ENCODE measurements around the gene DLST.

The DLST gene

DNA sequence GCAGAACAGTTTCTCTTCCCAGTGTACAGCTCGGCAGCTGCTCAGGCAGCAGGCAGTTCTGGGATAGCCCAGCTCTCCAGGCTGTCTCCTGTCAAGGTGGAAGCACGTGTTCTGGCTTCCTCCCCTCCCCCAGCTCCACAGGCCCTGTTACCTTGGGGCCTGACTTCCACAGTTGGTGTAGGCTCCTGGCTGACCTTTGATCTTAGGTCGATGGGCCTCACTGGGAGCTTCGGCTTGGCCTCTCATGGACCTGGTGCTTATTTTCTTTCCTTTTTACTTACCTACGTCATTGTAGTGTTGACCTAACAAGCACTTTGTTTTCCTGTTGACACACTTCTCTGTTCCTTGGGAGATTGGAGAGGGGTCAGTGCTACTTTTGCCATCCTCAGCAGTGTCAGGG is 17.0 kb downstream of the DLST start:
- no peak for DNase-seq

DNA sequence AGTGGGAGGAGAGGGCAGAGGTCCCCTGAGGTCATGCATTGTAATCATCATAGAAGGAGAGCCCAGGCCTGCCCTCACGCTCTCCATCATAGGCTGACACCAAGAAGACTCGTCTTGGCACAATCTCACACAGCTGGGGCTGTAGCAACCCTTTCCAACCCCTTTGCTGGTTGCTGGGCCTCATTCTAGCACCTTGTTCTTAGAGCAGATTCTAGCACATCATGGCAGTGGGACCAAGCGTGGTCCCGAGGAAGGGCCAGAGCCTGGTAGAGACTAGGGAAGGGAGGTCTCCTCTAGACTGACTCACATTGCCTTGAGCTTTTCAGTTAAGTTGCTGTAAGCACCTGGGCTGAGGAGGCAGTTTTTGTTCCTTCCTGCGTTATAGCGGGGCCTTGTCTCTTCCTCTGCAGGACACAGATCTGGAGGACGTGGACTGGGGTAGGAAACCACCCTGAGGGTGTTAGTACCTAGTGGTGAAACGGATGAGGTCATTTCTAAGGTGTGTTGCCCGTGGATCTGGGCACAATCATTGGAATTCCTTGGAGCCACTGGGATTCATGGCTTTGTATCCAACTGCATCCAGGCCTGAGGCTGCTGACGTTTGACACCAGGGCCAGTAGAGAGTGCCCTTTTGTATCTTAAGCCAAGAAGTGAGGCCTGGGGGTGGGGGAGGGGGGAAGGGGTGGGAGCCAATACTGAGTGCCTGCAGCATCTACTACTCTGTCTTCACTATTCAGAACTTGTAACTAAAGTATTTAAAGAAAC is 21.4 kb downstream of the DLST start:
- no peak for DNase-seq

DNA sequence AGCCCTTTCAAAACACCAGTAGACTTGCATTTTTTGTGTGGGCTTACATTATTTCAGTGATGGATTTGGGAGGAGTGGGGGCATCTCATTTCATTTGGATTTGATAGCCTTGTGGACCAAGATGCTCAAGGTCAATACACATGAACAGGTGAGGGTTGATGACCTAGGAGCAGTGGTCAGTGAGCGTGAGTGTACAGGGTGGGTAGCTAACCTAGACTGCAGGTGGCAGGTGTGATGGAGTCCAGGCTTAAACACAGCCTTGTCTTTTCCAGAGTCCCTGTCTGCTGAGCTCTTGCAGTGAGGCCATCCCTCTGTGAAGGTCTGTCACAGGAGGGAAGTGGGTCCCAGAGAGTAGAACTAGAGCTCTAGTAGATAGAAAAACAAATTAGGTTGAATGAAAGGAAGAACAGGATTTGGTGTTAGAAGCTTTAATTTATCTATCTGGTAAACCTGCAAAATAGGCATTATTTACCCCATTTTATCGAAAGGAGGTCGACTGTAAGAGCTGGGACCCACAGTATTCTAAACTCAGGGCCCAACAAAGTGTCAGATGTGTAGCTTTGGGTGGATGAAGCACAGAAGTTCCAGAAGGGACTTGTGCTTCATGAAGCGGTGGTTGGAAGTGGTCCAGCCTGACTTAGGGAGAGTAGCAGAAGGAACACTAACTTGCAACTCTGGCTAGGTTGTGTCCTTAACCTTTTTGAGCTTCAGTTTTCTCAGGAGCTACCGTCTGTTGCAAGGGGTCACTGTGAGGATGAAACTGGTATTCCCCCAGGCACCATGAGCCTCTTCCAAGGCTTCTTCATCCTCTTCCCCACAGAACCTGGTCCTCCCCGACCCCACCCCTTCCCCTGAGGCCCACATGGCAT is 23.2 kb downstream of the DLST start:
- DNase-seq, result no peak

DNA sequence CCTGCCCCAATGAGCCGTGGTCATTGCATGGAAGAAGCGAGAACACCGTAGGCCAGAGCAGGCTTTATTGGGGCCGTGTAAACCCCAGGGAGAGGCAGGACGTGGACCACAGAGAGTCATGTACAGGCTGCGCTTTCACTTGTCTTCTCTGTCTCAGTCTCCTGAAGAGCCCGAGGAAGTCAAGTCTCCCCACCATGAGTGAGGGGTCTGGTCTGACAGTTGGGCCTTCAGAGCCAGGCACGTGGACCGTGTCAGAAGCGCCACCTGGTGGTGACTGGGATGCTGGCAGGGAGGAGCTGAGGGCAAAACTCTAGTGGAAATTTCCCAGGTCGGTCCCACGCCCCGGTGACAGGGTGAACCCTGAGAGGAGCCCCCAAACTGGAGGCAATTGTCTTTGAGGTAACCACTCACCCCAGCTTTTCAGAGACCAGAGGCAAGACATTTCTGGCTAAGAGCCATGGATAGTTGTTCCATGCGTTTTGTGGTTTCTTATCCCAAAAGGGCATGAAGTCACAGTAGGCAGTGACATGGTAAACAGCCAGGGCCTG is 24.0 kb downstream of the DLST start:
- DNase-seq, result peak; percentile 65

DNA sequence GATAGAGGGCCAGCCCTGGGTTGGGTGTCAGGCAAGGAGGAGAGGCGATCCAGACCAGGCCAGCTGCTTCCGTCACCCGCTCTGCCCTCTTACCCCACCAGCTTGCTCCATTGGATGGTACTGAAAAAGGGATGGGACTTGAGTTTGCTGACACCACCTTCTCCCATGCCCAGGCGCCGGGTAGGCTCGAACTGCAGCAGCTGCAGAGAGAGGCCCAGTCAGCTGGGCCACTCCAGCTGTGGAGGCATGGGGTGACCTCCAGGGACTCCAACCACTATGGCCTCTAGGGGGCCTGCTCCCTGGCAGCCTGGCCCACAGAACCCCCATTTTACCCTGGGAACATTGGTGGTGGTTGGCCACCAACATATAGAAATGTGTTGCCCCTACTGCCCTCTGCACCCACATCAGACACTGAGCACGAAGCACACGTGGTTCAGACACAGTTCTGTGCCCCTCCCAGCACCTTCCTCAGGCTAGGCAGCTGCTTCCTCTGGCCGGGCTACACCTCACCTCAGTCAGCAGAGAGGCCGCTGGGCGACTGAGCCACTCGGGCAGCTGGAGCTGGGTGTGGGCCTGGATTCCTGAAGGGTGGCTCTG is 25.3 kb downstream of the DLST start:
- DNase-seq, result no peak

DNA sequence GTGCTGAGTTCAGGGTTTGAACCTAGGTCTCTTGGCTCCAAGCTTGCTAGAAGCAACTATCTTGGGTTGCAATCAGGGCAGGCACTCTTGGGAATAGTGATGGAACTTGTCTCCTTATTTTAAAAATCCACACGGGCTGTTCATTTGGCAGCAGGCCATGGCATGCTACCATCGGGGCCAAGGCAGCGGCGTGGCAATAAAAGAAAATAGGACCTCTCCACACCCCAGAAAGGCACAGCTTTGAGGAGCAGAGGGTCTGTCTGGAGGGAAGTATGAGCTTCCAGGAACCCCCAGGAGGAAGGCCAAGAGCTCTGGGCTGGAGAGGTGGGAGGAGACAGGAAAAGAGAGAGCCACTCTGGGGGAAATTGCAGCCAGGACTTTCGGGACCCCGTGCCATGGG is 26.0 kb downstream of the DLST start:
- no peak for DNase-seq

DNA sequence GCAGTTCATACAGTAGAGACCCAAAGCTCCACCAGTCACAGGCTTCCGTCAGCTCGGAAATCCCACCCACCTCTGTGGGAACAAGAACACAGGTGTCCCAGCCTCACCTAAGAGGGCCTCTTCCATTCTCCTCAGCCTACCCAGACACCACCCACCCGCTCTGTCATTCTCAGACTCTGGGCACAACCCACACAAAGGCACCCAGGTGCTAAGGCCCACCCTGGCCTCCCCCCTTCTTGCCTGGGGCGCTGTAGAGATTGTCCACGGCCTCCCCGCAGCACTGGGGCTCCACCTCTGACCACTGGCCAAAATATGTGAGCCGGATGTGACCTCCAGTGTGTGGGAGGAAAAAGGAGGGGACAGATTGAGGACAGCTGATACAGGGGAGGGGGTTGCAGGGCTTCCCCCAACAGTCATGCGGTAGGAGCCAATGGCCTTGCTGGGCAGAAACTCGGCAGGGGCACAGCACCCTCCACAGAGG is 27.2 kb downstream of the DLST start:
- no peak for DNase-seq

DNA sequence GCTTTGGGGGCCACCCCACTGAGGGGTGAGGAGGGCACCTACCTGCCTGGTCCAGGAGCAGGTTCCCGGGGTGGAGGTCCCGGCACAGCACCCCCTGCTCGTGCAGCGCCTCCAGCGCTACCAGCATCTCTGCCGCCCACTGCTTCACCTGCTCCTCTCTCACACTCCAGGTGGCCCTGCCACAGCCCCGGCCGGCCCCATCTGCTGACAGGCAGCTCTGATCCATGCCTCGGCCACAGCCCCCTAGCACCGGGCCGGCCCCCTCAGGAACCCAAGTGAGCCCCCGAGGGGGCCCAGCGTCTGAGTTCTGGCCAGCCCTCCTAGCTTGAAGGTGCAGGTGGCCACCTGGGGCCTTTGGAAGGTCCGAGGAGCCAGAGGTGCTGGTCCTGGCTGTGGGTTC is 27.8 kb downstream of the DLST start:
- DNase-seq, result no peak

DNA sequence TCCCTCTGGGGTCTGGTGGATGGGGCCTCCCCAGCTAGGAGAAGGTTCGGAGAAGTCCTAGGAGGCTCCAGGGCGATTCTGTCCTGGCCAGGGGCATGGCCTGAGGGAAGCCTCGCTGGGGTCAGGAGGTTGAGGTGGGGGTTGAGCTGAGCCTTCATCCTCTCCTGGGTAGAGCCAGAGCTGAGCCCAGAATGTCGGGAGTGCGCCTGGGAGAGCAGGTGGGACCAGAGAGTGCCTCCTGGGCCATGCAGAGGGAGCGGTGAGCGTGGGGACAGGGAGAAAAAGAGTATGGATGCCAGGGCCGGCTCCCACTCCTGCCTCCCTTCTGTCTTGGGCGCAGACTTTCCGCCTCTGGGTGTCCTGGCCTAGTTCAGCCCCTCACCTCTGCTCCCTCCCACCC is 28.2 kb downstream of the DLST start:
- no peak for DNase-seq

DNA sequence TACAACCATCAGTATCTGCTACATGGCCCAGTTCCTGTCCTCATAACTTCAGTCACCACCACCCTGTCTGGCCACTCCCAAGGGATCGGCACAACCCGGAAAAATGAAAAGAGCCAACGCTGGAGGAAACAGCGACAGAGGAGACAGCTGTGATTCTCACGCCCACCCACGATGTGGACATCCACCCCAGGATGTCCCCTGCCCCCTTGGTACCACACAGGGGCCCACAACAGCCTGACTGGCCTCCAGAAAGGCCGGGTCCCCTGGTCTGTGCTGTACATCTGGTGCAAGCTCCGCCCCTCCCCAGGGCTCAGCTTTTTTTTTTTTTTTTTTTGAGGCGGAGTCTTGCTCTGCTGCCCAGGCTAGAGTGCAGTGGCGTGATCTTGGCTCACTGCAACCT is 28.8 kb downstream of the DLST start:
- no peak for DNase-seq

DNA sequence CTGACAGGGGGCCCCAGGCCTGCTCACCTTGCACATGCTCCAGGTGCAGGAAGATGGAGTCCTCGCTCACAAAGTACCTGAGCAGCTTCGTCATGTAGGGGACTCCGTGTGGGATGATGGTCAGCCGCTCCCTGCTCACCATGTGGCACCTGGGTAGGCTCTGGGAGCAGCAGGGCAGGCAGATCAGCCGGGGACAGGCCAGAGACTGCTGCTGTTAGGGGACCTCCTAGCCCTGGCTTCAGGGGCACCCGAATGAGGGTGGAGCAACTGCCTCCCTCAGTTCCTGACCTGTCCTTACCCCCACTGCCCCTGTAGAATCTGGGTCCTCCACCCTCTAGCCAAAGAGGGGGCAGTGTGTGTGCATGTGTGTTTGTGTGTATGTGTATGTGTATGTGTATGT is 29.5 kb downstream of the DLST start:
- DNase-seq, result no peak

DNA sequence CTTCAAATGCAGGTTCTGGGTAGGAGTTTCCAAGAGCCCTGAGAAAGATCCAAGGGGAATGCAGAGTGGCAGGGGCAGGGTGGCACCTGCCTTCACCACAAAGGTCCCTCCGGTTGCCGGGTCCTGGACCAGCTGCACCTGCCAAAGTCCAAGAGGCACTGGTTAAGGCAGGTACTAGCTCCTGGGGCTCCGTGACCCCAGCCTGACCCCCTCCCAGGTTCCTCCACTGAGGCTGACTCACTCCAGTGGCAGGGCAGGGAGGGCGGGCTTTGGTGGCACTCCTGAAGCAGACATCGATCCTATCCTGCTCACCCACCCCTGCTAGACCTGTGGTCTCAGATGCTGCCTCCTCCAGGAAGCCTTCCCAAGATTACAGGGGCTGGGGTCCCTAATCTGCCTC is 30.0 kb downstream of the DLST start:
- no peak for DNase-seq

DNA sequence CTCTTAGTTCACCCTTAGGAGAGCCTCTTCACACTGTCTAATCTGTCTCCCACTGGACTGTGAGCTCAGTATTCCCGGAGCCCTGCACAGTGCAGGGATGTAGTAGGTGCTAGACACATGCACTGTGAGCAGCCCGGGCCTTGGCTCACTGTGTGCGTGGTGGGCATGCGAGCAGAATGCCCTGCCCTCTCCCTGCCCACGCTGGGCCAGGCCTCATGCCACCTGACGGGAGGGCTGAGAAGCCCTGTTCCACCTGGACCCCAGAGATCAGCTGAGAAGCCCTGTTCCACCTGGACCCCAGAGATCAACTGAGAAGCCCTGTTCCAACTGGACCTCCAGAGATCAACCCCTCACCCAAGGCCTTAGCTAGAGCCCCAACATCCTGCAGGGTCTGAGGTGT is 30.4 kb downstream of the DLST start:
- DNase-seq, result no peak

DNA sequence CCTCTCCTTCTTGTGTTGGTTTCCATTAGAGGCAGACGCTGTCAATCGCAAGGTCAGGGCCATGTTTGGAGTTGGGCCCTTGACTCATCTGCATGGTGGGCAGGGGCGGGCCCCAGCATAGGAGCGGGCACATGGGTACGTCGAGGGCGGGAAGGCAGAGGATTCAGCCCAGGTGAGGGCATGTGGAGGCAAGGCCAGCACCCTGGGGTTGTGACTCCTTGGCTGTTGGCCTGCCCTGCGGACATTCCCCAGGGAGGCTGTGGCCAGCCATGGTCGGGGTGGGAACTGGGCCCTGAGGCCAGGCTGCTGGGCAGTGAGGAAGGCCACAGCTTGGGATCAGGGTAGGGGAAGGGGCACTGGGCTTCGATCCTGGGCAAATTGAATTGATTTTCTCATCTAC is 31.1 kb downstream of the DLST start:
- DNase-seq, result no peak

DNA sequence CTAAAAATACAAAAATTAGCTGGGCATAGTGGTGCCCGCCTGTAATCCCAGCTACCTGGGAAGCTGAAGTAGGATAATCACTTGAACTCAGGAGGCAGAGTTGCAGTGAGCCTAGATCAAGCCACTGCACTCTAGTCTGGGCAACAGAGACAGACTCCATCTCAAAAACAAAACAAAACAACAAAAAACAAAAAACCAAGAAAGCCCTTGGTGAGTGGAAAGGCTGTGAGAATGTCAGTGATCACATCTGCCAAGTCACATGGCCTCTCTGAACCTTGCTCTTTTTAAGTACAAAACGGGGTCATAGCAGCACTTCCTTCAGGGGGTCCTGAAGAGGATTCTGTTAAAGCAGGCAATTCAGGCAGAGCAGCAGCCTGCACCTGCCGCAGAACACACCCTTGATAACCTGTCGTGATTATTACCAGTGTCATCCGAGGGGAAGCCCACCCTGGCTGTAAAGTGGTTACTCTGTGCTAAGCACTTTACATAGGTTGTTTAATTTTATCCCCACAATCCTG is 31.7 kb downstream of the DLST start:
- DNase-seq, result no peak

DNA sequence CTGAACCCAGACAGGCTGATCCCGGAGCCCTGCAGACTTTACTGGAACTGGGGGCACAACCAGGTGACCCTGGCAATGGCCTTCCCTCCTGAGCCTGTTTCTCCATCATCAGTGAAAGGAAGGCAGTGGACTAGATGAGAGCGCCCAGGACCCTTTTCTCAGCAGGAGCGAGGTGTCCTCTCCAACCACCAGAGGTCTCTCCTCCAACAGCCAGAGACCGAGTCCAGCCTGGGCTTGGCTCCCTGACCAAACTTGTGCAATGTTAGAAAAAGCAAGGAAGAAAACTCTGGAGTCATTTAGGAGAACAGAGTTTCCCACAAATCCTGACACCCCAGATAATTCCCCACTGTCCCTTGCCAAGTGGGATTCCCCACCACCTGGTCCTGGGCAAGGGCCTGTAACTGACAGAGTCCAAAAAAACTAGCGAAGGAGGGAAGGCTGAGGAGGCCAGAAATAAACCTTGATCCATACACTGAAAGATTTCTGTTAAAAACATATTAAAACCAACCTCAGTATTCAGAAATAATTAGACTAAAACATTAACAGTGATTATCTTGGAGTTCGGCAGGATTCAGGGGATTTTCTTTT is 32.4 kb downstream of the DLST start:
- DNase-seq, result no peak

DNA sequence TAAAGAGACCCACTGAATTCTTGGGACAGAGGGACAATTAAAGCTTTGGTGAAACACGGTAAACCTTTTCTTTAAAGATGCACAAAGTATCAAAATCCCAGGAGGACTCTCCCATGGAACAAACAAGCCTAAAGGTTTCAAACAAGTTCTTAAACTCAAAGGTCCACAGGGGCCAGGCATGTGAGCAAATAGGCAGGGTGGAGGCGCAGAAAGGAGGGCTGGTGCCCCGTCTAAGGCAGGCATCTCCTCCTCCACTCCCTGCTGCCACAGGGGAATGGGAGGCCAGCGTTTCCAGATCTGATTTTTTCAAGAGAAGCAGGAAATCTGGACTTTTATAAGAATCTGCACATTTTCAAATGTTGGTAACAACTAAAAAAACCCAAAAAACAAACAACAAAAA is 33.7 kb downstream of the DLST start:
- no peak for DNase-seq

DNA sequence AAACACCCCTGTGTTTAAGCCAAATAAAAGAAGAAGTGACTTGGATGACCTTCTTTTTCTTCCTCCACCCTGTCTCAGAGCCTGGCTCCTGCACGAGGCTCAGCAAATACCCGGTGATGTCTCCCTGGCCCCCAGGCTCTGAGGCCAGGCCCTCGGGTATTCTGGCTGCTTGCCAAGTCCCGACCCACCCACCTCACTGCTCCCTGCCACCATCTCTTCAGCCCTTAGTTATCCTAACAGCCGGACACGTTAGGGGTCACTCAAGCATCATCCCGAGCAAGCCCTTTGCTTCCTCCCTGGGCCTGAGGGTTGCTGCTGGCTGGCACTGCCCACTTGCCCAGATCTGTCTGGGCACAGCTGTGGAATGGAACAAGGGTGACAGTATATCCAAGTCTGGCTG is 34.1 kb downstream of the DLST start:
- no peak for DNase-seq

DNA sequence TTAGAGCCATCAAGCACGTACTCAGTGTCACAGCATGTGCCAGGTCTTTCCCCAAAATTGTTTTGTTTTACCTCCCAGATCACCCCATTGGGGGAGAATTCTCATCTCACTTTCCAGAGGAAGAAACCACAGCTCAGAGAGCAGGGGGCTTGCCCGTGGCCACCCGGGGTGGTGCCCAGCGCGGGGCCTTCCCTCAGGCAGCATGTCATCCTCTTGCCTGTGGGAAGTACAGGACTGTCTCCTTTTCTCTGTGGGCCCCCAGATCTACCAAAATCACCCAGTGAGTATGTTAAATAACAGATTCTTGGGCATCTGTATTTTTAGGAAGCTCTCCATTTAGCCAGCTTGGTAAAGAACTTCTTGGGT is 35.4 kb downstream of the DLST start:
- no peak for DNase-seq

DNA sequence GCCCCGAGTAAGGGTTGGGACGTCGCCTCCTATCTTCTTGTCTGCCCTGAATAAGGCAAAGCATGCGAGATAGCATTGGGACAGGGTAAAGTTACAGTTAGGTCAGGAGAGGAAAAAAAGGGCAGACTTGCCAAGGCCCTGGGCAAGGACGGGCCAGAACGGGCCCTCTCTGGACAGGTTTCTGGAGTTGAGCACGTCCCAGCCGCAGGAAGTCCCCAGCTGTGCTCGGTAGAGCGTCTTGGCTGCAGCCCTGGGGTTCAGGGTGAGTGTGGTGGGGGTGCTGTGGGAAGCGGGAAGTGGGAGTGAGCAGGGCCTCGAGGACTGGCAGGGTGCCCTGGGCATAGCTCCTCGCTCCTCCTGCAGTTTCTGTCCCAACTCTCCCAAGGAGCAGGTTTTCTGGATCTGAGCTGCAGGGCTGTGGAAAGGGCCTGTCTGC is 35.9 kb downstream of the DLST start:
- no peak for DNase-seq

DNA sequence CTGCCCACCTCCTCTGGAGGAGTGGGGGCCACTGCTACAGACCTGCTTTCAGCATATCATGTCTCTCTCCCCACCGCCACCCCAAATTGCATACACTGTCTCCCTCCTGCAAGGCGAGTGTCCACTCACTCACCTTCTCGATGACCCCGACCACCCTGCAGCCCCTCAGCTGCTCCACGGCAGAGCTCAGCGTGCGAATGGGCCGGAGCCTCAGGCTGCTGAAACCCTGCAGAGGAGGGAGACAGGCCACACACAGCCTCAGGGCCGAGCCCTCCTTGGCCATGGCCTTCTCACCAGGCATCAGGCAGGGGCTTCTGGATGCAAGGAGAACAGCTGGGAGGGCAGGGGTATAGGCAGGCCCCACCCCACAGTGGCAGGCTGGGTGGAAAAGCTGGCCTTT is 36.7 kb downstream of the DLST start:
- no peak for DNase-seq

DNA sequence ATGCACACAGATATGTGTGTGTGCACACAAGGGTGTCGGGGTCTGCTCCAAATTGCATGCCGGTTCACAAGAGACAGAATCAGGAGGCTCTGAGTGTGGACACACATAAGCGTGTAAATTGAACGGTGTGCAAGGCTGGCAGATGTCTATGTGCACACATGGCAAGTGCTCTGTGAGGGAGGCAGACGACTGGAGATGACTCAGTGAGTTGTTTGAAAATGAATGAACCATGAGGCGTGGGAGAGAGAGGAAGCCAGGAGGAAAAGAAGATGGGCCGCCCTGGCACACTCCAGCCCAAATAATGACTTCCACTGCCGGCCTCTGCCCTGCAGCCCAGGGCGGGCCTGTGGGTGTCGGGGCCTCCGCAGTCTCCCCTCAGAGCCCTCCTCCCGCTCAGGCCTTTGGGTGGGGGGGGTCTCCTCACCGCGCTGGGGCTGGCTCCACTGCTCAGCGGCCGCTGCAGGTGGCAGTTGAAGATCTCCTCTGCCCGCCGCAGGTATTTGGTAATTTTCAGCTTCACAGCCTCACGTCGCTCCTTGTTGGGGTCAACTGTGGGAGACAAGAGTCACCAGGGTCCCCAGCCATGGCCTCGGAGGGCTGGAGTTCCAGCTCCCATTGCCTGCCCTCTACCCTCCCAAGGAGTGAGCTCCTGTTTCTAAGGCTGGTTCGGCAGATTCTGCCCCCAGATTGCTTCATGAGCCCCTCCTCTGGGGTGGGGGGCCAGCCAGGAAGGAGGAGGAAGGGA is 37.9 kb downstream of the DLST start:
- DNase-seq, result no peak

Data from CD4-positive, alpha-beta T cell treated with Interleukin-15 for 1 hour (primary cell).